Activated CD8-positive, alpha-beta T cell treated with anti-CD3 and anti-CD28 coated beads for 36 hours (primary cell): ENCODE results near the gene CCL28. TPM values are rescaled to one million over a fixed set of nuclear protein-coding genes. Genes with fewer than 3 reads are reported as not detected.
"Not testable (repeated sequence)": the region's sequence is repeated elsewhere in the genome, so short reads cannot be mapped to it uniquely, and the experiment has no call there.

Source experiments
- ATAC-seq: fragments of 200-7000 bp; cut with Tn5 transposase; one replicate; pipeline ENCODE4 v1.10.0; 2021; ENCODE audit warnings: mild to moderate bottlenecking, moderate library complexity
- CTCF ChIA-PET: fragments of 350-600 bp; sonication (Branson Sonifier 250); formaldehyde crosslinking; loops from one replicate; lab custom pipeline; 2021; ENCODE audit warnings: antibody characterized with exemption; lab: Charles Lee
- POLR2A ChIA-PET: fragments of 350-600 bp; sonication (Branson Sonifier 250); formaldehyde crosslinking; loops from one replicate; lab custom pipeline; 2021; ENCODE audit warnings: antibody characterized with exemption; lab: Charles Lee
- DNase-seq: peaks from one replicate; pipeline ENCODE4 v3.0.0-alpha.2; 2020
- H3K27ac Mint-ChIP-seq: one replicate; pipeline ENCODE4 v1.8.0; 2021; ENCODE audit warnings: mild to moderate bottlenecking, mixed read lengths
- H3K27me3 Mint-ChIP-seq: one replicate; pipeline ENCODE4 v1.8.0; 2021; ENCODE audit warnings: mixed read lengths
- H3K36me3 Mint-ChIP-seq: one replicate; pipeline ENCODE4 v1.8.0; 2021; ENCODE audit warnings: low read depth, mixed read lengths
- H3K4me1 Mint-ChIP-seq: one replicate; pipeline ENCODE4 v1.8.0; 2021; ENCODE audit warnings: low read depth, mixed read lengths
- H3K4me3 Mint-ChIP-seq: one replicate; pipeline ENCODE4 v1.8.0; 2021; ENCODE audit warnings: mild to moderate bottlenecking, moderate library complexity, mixed read lengths
- H3K9me3 Mint-ChIP-seq: one replicate; pipeline ENCODE4 v1.8.0; 2021; ENCODE audit warnings: mixed read lengths
- intact Hi-C: fragments of 100-400 bp; cut with micrococcal nuclease; formaldehyde crosslinking; loops from one replicate; pipeline ENCODE4 v1.10.0; 2022
- total RNA-seq, 2 experiments: library from RNA; stranded (reverse); gene quantifications; one replicate each; pipeline ENCODE4 v1.2.3, GENCODE V29; 2021
- TF ChIP-seq, protein P1 (sequence below): fragments of 200-600 bp; IDR thresholded peaks from one replicate; pipeline ENCODE4 v1.8.0; 2022; ENCODE audit warnings: antibody characterized with exemption, mild to moderate bottlenecking

The CCL28 gene
- total RNA-seq, 2 experiments from 2014 or later, result 12.4 to 15.0 TPM

- Mint-ChIP-seq H3K27ac (no peak overlapping the region), H3K4me1 (no peaks in the 10 kb centered on the region), H3K36me3 (peaks cover 8% of the 10 kb centered on the region), H3K9me3 (no peaks in the 10 kb centered on the region), H3K27me3 (peaks cover 2% of the 10 kb centered on the region), H3K4me3 (no peak overlapping the region)
- ATAC-seq (no peak), DNase-seq (no peak)
- intact Hi-C loops, result no loop called here
- POLR2A ChIA-PET, result no interaction called here
- CTCF ChIA-PET, result no interaction called here
- TF ChIP-seq, protein P1, sequence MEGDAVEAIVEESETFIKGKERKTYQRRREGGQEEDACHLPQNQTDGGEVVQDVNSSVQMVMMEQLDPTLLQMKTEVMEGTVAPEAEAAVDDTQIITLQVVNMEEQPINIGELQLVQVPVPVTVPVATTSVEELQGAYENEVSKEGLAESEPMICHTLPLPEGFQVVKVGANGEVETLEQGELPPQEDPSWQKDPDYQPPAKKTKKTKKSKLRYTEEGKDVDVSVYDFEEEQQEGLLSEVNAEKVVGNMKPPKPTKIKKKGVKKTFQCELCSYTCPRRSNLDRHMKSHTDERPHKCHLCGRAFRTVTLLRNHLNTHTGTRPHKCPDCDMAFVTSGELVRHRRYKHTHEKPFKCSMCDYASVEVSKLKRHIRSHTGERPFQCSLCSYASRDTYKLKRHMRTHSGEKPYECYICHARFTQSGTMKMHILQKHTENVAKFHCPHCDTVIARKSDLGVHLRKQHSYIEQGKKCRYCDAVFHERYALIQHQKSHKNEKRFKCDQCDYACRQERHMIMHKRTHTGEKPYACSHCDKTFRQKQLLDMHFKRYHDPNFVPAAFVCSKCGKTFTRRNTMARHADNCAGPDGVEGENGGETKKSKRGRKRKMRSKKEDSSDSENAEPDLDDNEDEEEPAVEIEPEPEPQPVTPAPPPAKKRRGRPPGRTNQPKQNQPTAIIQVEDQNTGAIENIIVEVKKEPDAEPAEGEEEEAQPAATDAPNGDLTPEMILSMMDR, result no peak
Observed at GRCh38 chr5:43367909-43368669, 44.1 kb downstream of the CCL28 start.

GRCh38 chr5:43367453-43367852, 44.7 kb downstream of the CCL28 start:
- H3K4me3 Mint-ChIP-seq, result no peak overlapping the region
- H3K4me1 Mint-ChIP-seq, result no peaks in the 10 kb centered on the region
- ChIA-PET CTCF (no interaction called here), POLR2A (no interaction called here)
- no peaks in the 10 kb centered on the region for H3K9me3 Mint-ChIP-seq
- TF ChIP-seq, protein P1, result no peak
- ATAC-seq (no peak), DNase-seq (no peak)
- H3K36me3 Mint-ChIP-seq, result peaks cover 8% of the 10 kb centered on the region
- intact Hi-C loops, result no loop called here
- H3K27ac Mint-ChIP-seq, result no peak overlapping the region
- peaks cover 2% of the 10 kb centered on the region for H3K27me3 Mint-ChIP-seq

DNA sequence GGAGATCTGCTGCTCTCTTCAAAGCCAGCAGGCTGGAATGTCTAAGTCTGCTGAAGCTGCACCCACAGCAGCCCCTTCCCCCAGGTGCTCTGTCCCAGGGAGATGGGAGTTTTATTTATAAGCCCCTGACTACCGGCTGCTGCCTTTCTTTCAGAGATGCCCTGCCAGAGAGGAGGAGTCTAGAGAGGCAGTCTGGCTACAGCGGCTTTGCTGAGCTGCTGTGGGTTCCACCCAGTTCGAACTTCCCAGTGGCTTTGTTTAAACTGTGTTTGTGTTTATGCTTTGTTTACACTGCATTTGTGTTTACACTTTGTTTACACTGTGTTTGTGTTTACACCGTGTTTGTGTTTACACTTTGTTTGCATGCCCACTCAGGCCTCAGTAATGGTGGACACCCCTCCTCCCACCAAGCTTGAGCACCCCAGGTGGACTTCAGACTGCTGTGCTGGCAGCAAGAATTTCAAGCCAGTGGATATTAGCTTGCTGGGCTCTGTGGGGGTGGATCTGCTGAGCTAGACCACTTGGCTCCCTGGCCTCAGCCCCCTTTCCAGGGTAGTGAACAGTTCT, 45.4 kb downstream of the CCL28 start:
- H3K9me3 Mint-ChIP-seq, H3K4me1 Mint-ChIP-seq, H3K4me3 Mint-ChIP-seq, intact Hi-C loops, H3K27me3 Mint-ChIP-seq, H3K27ac Mint-ChIP-seq, ATAC-seq, POLR2A ChIA-PET, H3K36me3 Mint-ChIP-seq, DNase-seq, CTCF ChIA-PET: not testable (repeated sequence)

- CTCF ChIA-PET, result interaction anchor here (0.7 to 1.0 kb wide), 4 partner anchors 12 to 25 kb away, joined by 3 to 4 read pairs (median 3); no protein-coding TSS in a partner anchor
- H3K27ac Mint-ChIP-seq, ATAC-seq, H3K36me3 Mint-ChIP-seq, H3K4me3 Mint-ChIP-seq, H3K4me1 Mint-ChIP-seq, DNase-seq, H3K27me3 Mint-ChIP-seq, intact Hi-C loops, POLR2A ChIA-PET: not testable (repeated sequence)
- H3K9me3 Mint-ChIP-seq, result peaks cover 14% of the 10 kb centered on the region
Observed at GRCh38 chr5:43365155-43365554, 47.0 kb downstream of the CCL28 start.

DNA sequence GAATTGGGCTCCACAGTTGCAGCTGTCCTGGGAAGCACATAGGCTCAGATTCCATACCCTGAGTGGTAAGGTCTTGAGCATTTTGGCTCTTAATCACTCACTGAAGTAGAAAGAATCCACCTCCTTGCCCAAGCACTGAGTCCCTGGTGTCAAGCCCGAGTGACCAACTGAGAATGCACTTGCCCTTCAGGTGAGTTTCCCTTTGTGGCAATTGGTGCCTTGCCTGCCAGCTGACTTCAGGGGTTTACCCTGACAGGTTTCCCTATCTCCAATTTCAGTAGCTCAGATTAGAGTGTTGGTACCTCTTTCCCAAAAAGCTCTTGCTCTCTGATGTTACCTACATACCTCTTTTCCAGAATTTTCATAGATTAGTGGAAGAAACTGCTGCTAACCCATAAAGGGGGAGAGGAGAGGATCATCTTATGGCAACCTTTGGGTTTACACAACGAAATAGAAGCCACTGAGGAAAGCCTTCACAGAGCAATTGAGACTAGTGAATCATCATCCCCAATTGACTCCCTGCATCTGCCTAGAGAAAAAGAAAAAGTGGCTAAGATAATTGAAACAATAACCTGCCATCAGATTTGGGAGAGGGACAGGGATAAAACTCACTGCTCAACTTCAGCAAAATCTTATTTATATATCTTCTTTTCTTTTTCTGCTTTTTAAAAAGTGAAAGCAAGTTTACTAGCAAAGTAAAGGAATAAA, 48.6 kb downstream of the CCL28 start:
- TF ChIP-seq, protein P1, result no peak
- peaks cover 22% of the 10 kb centered on the region for H3K9me3 Mint-ChIP-seq

More for the DNA sequence above, 48.6 kb downstream of the CCL28 start:
- intact Hi-C loops, result no loop called here
- Mint-ChIP-seq H3K4me1 (no peaks in the 10 kb centered on the region), H3K36me3 (peaks cover 7% of the 10 kb centered on the region), H3K27ac (no peak overlapping the region), H3K27me3 (peaks cover 2% of the 10 kb centered on the region), H3K4me3 (no peak overlapping the region)
- POLR2A ChIA-PET, result no interaction called here
- CTCF ChIA-PET, result no interaction called here
- ATAC-seq (no peak), DNase-seq (no peak)
